ENCODE data around the gene ZCCHC14.
"Not testable (repeated sequence)": the region's sequence is repeated elsewhere in the genome, so short reads cannot be mapped to it uniquely, and the experiment has no call there.

Gene ZCCHC14

DNA sequence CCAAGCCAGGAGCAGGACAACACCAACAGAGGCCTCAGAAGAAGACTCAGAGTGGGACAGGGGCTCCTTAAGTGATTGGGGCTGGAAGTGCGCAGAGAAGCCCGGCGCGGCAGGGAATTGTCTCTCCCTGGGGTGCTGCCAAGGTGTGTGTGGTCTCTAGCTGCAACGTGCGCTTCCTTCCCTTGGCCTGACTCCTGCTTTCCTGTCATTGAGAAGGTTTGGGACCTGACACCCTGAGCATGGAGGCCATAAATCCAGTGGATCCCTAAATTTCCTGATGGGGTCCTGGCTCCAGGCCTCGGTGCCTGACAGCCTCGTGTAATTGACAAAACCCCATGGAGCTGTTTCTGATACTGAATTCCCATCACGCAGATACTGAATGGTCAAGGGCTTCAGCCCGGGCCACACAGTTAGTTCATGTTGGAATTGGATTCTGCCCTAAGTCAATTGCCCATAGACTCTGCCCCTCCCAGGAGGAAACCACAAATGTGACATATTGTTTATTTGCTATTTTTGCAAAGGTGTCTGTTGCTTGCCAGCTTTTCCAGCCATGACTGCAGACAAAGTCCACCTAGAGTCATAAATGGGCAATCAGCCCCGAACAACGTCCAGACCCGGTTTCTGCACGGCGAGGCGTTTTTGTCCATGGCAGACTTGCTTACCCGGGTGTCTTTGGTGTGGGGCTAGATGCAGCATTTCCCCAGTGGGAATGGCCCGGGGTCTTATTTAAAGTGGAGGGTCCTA is 4.4 kb upstream of the ZCCHC14 start:
- DNase-seq (ENCODE audit: low spot score), result not testable (repeated sequence)

DNA sequence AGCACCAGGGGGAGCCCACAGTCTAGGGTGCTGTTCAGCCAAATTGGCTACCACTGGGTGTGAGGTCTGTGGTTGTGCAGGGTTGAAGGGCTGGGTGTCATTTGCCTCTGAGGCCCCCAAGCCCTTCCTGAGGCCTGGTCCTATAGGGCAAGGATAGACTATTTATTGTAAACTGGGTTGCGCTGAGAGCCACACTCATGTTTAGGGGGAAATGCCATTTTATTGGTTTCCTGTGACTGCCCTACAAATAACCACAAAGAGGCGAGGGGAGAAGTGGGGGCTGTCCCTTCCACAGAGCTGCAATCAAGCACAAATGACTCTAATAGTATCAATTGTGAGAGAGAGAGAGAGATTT is 3.6 kb upstream of the ZCCHC14 start:
- no peak for DNase-seq (ENCODE audit: low spot score)

DNA sequence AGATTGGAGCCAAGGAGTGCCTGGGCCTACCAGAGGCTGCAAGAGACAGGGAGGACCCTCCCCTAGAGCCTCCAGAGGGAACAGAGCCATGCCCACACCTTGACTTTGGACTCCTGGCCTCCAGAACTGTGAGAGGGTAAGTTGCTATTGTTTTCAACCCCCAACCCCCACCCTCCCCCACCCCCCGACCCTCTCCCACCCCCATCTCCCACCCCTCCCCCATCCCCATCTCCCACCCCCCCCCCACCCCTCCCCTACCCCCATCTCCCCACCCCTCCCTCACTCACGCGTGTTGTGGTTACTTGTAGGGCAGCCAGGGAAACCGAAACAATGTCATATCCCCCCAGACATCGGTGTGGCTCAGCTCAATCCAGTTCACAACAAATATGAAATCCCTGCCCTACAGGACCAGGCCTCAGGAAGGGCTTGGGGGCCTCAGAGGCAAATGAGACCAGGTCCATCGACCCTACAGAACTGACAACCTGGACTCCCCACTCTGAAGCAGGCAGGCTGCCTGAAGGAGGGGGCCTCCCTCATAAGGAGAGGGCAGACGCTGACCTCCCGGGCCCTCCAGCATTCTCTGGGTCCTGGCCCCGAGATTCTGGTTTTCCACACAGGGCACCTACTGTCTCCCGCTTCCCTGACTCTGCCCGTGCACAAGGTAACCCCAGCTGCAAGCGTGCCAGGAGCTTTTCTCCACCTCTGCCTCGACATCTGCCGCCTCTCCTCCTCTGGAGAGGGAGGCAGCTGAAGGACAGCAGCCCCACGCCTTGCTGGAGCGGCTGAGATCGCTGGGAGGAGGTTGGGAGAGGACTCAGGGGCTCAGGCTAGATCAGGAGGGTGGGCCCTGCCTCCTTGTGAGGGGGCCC is 3.0 kb upstream of the ZCCHC14 start:
- DNase-seq (ENCODE audit: low spot score), result no peak

DNA sequence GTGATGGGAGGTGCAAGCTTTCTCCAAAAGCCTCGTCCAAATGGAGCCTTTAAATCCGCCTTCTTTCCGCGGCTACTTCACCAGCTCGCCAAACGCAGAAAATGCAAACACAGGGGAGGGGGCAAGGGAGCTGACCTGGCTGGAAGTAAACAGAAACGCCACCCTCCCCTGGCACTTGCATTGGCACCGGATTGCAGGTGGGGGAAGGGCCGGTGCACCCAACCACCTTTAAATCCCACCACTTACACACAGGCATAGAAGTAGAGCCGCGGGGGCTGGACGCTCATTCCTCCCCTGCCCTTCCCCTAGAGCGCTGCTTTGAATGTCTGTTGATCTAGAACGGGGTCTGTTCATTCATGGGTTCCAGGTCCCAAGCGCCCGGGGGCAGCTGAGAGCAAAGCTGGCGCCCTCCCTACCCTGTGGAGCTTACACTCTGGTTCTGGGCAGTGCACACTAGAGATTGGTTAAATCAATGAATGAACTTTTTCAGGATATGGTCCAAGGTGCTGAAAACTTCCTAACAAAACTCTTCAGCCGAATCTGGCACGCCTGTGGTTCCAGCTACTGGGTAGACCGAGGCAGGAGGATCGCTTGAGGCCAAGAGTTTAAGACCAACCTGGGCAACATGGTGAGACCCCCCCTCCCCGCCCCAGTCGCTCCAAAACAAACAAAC is 920 bp upstream of the ZCCHC14 start:
- DNase-seq (ENCODE audit: low spot score), result no peak

DNA sequence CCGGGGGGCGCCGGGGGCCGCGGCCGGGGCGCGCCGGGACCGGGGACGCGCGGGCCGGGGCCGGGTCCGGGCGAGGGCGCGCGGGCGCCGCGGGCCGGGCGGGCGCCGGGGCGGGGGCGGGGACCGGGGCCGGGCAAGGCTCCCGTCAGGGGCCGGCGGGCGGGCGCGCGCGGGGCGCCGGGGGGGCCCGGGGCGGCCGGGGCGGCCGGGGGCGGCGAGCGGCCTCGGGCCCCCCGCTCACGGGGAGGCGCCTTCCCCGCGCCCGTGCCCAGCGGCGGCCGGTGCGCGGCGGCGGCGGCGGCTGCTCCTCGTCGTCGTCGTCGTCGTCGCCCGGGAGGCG is 563 bp downstream of the ZCCHC14 start:
- DNase-seq (ENCODE audit: low spot score), result peak; percentile 28

DNA sequence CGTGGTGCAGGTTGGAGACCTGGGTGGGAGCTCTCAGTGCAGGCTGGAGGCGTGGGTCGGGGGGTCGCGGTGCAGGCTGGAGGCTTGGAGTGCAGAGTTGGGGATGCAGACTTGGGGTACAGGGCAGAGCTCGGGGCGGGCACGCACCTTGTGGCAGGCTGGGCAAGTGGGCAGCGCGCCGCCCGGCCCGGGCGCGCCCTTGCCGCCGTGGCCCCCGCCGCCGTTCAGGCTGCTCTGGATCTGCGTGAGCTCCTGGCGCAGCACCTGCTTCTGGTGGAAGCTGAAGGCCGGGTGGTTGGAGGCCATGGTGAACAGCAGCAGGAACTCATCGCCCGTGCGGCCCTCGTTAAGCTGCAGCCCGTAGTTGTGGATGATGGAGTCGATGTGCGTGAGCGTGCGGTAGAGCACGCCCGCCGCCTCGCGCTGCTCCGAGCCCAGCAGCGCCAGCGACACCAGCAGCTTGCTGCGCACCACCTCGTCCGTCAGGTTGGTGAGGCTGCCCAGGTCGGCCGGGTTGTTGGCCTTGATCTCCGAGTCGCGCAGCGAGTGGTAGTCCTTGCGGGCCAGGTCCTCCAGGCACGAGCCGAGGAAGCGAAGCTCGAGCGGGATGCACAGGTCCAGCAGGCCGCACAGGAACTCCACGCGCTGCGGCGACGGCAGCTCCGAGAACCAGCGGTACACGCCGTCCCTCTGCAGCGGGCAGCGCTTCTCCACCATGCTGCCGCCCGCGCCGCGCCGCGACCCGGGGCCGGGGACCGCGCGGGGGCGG is 1.1 kb downstream of the ZCCHC14 start:
- no peak for DNase-seq (ENCODE audit: low spot score)

DNA sequence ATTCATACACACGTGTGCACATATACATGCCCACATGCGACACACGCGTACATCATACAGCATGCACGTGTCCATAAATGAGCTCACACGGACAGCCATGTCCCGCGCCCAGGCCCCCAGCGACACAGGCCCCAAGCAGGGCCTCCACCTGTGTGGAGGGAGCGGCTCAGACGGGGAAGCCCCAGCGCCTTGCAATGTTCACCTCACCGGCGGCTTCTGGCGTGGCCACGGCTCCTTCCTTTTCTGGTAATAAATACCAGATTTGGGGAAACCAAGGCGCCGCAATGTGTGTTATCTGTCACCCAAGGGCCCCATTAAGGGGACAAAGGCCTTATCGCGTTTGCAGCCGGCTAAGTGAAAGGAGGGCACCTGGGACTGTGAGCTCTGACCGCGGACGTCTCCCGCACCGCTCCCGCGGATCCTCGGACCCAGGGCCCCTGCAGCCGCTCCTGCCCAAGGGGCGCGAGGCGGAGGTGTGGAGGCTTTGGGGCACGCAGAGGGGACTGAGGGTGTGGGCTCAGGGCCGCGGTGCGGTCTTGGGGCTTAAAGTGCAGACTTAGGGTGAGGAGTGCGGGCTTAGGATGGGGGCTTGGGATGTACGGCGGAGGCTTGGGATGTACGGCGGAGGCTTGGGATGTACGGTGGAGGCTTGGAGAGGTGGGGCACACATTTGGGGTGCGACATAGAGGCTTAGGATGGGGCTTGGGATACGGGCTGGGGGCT is 1.9 kb downstream of the ZCCHC14 start:
- not testable (repeated sequence) for DNase-seq (ENCODE audit: low spot score)

DNA sequence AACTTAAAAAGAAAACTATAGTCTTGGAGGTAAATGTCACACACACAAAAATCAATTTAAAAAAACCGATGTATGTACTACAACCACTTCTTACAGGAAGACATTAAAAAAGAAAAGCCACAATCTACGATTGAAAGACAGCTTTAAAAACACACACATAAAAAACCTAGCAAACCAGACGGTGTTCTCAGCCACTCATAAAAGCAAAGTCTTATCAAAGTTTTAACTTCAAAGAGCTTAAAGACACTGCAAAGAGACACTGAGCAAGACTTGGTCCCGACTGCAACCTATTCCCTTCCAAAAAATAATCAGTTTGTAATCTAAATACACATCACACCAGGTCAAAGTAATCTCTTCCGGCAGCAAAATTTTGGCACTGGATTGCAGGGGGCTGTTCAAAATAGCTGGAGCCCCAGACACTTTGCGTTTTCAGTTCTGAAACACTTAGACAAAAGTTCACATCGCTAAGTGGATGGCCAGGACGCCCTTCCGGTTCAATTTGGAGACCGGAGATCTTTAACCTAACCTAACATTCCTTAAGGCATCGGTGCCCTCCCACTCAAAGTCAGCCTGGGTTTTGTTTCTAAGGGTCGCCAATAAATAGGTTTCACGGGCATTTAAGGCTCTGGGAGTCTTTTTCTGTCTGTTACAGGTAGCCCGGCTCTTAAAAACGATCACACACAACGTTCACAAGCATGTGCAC is 2.6 kb downstream of the ZCCHC14 start:
- DNase-seq (ENCODE audit: low spot score), result no peak

DNA sequence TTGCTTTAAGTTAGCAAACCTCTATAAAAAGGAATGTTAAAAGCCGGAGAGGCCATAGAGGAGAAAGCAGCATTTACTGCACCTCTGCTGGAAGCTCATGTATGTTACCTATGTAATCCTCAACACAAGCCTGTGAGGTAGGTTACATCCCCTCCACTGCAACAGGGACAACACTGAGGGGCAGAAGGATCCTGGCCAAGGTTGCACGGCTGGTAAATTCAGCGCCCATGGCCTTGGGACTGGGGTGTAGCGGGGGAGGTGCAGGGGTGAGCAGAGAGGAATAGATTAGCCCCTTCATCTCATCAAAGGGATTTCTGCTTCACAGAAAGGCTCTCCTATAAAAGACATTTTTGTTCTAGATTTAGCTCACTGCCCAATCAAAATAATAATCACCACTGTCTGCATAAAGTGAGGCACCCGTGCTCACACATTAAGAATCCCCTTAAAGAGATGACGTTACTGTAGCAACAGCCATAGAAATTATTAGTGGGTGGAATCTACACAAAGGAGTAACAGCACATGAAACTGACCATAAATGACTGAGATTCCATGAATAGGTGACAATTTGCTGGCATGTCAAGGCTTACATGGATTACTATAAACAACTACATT is 3.3 kb downstream of the ZCCHC14 start:
- DNase-seq (ENCODE audit: low spot score), result no peak

DNA sequence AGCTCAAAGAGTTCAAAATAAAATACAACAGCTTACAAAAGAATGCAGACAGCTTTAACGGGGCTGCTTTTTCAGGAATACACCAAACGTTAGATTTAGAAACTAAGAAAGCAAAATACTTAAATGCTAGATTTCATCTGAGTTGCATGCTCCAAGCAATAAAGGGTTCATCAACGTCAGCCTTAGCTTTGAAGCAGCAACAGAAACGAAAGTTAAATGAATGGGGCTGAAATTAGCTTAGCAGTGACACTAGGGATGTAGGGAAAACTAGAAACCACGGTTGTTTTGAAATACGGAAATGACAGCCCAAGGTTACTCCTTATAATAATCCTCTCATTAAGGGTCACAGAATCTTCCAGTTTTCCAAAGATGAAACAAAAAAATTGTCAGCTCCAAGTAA is 3.9 kb downstream of the ZCCHC14 start:
- not testable (repeated sequence) for DNase-seq (ENCODE audit: low spot score)

DNA sequence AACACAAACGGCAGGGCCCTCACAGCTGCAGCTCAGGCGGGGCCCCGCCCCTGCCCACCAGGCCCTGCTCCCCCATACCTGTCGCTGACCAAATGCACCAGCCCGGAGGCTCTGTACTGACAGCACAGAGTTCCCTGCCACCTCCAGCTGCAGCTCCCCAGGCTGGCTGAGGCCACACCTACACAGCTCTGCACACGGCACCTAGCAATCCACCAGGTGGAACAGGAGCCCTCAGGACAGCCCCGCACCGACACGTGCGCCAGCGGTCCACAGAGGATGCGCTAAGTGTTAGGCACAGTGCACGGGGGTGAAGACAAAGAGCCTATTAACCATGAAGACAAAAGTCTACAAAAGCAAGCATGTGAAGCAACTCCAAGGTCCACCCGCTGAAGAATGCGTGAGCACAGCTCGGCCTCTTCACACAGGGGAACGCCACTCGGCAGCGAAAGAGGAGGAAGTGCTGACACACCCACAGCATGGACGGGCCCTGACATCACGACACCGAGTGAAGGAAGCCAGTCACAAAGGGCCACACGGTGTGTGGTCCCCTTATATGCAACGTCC is 5.4 kb downstream of the ZCCHC14 start:
- peak; percentile 55 for DNase-seq (ENCODE audit: low spot score)

DNA sequence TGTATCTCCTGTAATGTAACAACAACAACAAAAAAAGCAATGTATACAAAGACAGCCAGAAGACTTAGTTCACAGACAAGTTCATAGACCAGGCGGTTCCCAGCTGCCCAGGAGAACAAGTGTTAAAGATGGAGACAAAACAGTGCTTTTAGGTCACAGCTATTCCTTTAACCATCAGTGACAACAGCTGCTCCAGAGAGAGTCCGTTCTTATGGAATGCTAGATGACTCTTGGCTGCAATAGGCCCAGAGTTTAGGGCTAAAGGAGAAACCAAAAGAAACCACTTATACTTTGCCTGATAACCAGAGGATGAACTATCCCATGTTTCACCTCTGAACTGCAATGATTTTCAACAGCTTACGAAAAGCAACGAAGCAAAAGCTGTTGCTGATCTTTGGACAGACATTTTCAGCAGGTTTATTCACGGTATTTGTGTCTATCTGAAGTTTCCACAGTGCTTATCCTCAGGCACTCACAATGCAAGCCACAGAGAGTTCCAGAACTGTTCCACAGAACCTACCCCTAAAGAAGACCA is 6.0 kb downstream of the ZCCHC14 start:
- DNase-seq (ENCODE audit: low spot score), result no peak

DNA sequence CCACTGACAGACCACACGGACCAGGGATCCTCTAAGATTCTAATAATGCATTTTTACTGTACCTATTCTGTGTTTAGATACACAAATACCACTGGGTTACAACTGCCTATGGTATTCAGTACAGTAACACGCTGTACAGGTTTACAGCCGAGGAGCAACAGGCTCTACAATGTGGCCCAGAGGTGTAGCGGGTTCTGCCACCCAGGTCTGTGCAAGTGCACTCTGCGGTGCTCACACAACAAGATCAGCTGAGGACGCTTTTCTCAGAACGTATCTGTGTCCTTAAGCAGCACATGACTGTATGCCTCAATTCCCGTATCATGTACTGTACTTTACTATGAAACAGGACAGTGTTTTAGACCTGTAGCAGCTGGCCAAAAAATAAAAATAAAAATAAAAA is 6.5 kb downstream of the ZCCHC14 start:
- DNase-seq (ENCODE audit: low spot score), result no peak

DNA sequence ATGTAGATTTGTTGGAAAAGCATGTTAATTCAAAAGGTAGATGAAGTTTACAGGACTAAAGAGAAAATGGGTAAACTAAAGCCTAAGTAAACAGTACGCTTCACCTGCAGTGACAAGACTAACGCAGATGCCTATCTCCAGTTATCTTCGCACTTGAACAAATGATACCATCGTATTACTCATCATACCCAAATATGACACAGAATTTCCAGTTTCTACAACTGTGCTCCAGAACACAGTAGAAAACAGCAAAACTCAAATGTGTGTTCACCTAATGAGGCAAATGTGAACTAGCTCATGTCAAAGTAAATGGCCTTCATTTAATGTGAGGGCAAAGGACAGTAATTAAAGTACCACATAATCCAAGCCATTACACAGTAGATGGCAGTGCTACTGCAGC is 7.0 kb downstream of the ZCCHC14 start:
- not testable (repeated sequence) for DNase-seq (ENCODE audit: low spot score)

DNA sequence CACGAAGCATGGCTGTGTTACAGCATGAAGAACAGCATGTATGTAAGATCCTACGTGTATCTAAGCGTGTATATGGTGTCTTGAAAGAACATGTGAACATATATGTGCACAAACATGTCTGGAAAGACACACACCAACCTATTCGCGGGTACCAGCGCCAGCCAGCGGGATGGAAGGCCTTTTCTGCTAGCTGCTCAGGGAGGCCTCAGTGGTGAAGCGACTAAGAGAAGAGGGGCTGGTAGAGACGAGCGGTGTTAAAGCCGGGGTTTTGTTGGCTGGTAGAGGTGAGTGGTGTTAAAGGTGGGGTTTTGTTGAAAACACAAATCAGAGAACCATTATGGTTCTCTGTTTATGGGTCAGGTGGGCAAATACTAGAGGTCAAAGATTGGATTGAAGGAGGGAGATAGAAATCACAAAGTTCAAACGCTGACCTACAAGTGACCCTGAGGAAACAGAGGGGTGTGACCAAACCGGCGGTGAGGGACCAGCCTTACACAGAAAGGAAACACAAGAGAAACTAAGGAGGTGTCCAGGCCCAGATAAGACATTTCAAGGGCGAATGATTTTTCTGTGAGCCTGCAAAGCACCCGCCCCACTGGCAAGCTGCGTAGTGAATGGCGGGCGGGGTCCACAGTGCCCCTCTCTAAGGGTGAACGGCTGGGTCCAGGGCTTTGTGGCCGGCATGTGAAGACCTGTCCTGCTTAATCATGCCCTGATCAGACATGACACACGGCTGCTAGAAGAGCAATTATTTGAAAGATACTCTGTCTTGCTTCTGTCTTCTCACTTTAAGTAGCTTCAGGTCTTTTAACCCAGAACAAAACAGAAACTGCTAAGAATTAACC is 8.1 kb downstream of the ZCCHC14 start:
- DNase-seq (ENCODE audit: low spot score), result no peak

DNA sequence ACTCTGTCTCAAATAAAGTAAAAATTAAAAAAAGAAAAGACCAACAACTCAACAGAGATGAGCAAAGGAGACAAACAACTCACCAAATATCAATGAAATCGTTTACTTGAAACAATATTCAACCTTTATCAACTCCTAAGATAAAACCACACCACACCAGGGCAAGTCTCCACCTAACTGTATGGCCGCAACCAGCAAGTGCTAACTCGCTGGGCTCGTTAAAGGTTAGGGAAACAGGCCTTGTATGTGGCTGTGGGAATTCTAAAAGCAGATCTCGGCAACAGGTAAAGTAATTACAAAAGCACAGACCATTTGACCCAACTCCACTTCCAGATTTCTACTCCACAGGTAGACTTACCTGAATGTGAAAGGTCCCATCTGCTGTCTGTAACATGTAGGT is 9.3 kb downstream of the ZCCHC14 start:
- no peak for DNase-seq (ENCODE audit: low spot score)

DNA sequence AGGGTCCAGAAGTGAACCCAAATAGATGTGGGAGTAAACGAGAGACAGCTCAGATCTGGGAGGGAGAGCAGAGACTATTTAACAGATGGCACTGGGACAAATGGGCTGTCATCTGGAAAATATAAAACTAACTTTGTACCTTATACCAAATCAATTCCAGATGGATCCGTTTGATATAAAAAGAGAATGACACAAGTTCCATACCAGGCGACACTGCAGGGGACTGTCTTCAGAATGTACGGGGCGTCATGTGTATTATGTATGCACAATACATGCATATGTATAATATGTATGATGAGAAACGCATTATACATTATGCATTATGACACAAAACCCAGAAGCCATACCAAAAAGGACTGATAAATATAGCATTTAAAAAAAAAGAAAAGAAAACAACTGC is 10.2 kb downstream of the ZCCHC14 start:
- DNase-seq (ENCODE audit: low spot score), result not testable (repeated sequence)

DNA sequence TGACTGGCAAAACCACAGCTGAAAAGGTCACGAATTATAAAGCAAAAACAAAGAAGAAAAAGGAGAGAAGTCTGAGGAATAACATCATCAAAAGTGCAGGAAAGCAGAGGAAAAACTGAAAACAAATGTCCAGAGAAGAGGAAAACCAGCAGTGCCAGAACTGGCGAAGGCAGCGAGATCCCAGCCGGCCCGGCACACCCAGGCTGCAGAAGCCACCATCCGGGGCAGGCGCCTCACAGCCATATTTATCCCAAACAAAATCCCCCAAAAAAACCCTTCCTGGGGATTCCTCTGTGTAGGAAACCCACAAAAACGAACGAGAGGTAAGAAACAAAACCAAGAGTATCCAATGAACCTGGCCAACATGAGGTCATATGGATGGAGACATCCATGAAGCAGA is 10.6 kb downstream of the ZCCHC14 start:
- no peak for DNase-seq (ENCODE audit: low spot score)

DNA sequence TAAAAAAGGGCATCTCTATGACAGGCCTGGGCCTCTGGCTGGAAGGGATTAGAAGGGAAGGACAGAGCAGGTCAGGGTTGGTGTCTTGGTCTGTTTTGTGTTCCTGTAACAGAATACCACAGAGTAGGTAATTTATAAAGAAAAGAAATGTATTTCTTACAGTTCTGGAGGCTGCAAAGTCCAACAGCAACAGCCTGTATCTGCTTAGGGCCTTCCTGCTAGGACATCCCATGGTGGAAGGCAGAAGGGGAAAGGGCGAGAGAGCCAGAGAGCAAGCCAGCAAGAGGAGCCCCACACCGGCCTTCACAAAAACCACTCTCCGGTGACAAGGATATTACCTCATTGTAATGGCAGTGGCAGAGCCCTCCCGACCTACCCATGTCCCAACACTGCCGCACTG is 11.1 kb downstream of the ZCCHC14 start:
- not testable (repeated sequence) for DNase-seq (ENCODE audit: low spot score)

Measured in AG20443 (cell line).